ENCODE measurements around the gene PDXDC1.
A peak's percentile ranks its signal among the peaks of the same experiment; 100 is the strongest.
"Not testable (repeated sequence)": the region's sequence is repeated elsewhere in the genome, so short reads cannot be mapped to it uniquely, and the experiment has no call there.

DNA sequence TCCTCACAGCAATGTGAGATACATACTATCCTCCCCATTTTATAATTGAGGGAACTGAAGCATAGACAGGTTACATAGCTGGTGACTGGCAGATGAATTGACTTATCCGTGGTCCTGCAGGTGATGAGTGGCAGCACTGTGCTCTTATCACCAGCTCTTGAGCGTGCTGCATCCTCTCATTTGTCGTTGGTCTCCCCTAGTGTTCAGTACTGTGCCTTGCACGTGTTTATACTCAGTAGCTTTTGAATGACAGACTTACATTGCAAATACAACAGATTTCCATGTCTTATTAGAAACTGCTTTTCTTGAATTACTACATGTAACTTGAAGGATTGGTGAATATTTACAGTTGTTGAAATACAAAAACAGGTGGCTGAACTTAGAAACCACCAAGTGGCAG, 47.4 kb downstream of the PDXDC1 start:
- not testable (repeated sequence) for TF ChIP-seq CEBPB (IDR thresholded peaks at IDR 0.05; ENCODE audit: low read depth)
- TF ChIP-seq, protein P1, sequence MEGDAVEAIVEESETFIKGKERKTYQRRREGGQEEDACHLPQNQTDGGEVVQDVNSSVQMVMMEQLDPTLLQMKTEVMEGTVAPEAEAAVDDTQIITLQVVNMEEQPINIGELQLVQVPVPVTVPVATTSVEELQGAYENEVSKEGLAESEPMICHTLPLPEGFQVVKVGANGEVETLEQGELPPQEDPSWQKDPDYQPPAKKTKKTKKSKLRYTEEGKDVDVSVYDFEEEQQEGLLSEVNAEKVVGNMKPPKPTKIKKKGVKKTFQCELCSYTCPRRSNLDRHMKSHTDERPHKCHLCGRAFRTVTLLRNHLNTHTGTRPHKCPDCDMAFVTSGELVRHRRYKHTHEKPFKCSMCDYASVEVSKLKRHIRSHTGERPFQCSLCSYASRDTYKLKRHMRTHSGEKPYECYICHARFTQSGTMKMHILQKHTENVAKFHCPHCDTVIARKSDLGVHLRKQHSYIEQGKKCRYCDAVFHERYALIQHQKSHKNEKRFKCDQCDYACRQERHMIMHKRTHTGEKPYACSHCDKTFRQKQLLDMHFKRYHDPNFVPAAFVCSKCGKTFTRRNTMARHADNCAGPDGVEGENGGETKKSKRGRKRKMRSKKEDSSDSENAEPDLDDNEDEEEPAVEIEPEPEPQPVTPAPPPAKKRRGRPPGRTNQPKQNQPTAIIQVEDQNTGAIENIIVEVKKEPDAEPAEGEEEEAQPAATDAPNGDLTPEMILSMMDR (IDR thresholded peaks at IDR 0.05 in 2 of 3, conservative IDR thresholded peaks at IDR 0.05 in 1 of 3; ENCODE audit: borderline replicate concordance in 1 of 3, insufficient read depth in 1 of 3, low read depth in 2 of 3, low read length in 2 of 3): peak; percentile 52 to 74 (median 73); a peak in 5 of 6 replicates
